Measurements from ENCODE around the gene COG3.

The COG3 gene

GRCh38 chr13:45575146-45575829 is 110.5 kb downstream of the COG3 start:
- no peak overlapping the region for H3K4me3 ChIP-seq (ENCODE audit: low read length)
- no peak for DNase-seq (ENCODE audit: low read depth)
- no peak for TF ChIP-seq CTCF (conservative IDR thresholded peaks at IDR 0.05; ENCODE audit: low read depth, low read length)

- no peak for TF ChIP-seq CTCF (conservative IDR thresholded peaks at IDR 0.05; ENCODE audit: low read depth, low read length)
- DNase-seq (ENCODE audit: low read depth): no peak
- H3K4me3 ChIP-seq (ENCODE audit: low read length): no peak overlapping the region
Observed at GRCh38 chr13:45575830-45576180, 111.1 kb downstream of the COG3 start.

- no peak for TF ChIP-seq CTCF (conservative IDR thresholded peaks at IDR 0.05; ENCODE audit: low read depth, low read length)
- no peak for DNase-seq (ENCODE audit: low read depth)
- no peak overlapping the region for H3K4me3 ChIP-seq (ENCODE audit: low read length)
Observed at GRCh38 chr13:45576466-45576865, 111.7 kb downstream of the COG3 start.

GRCh38 chr13:45582408-45583076 is 117.8 kb downstream of the COG3 start:
- TF ChIP-seq CTCF (conservative IDR thresholded peaks at IDR 0.05; ENCODE audit: low read depth, low read length): no peak
- H3K4me3 ChIP-seq (ENCODE audit: low read length): no peak overlapping the region
- DNase-seq (ENCODE audit: low read depth): no peak

GRCh38 chr13:45584816-45585215 is 120.1 kb downstream of the COG3 start:
- no peak overlapping the region for H3K4me3 ChIP-seq (ENCODE audit: low read length)
- no peak for DNase-seq (ENCODE audit: low read depth)
- TF ChIP-seq CTCF (conservative IDR thresholded peaks at IDR 0.05; ENCODE audit: low read depth, low read length): peak; percentile 26

Data from retinal pigment epithelial cell (primary cell).